Suprapubic skin (tissue), 4 donors: ENCODE data around the gene CD248.

Experiments used
- CTCF ChIP-seq, 2 donors: fragments of 200-600 bp in 1 of 2; fragments of 450-650 bp in 1 of 2; sonication (generic) in 1 of 2; IDR thresholded peaks; one replicate each; pipeline ENCODE4 v1.5.1; 2016 to 2019; ENCODE audit warnings: antibody characterized with exemption in 2 of 2, mild to moderate bottlenecking in 1 of 2, moderate library complexity in 1 of 2
- POLR2A ChIP-seq, 2 donors: fragments of 450-650 bp; IDR thresholded peaks; one replicate each; pipeline ENCODE4 v1.6.1; 2017; ENCODE audit warnings: antibody characterized with exemption in 2 of 2, mild to moderate bottlenecking in 2 of 2, moderate library complexity in 2 of 2
- POLR2AphosphoS5 ChIP-seq, 3 donors: sonication (generic); formaldehyde crosslinking; IDR thresholded peaks; one replicate each; pipeline ENCODE4 v1.6.1; 2017; ENCODE audit warnings: antibody characterized with exemption in 3 of 3

- TF ChIP-seq CTCF (IDR thresholded peaks at IDR 0.05) (no peak), POLR2A (IDR thresholded peaks at IDR 0.05) (no peak), POLR2AphosphoS5 (IDR thresholded peaks at IDR 0.05) (no peak)
Measured at GRCh38 chr11:66365711-66366619, 49.1 kb upstream of the CD248 start.
